Gastroesophageal sphincter (tissue), 3 donors: ENCODE measurements around the gene ZBTB21.

Experiments
- CTCF ChIP-seq, 4 experiments: fragments of 200-600 bp in 2 of 4; fragments of 450-650 bp in 2 of 4; sonication (generic) in 1 of 4; IDR thresholded peaks; one replicate each; pipeline ENCODE4 v1.5.1; 2017 to 2019; ENCODE audit warnings: antibody characterized with exemption in 4 of 4, mild to moderate bottlenecking in 2 of 4, moderate library complexity in 2 of 4
- EP300 ChIP-seq: sonication (generic); formaldehyde crosslinking; IDR thresholded peaks from one replicate; pipeline ENCODE4 v1.6.1; 2017; ENCODE audit warnings: antibody characterized with exemption, mild to moderate bottlenecking
- POLR2A ChIP-seq, 2 donors: fragments of 450-650 bp; IDR thresholded peaks; one replicate each; pipeline ENCODE4 v1.6.1; 2017; ENCODE audit warnings: antibody characterized with exemption in 2 of 2, mild to moderate bottlenecking in 2 of 2, moderate library complexity in 1 of 2
- POLR2AphosphoS5 ChIP-seq: sonication (generic); formaldehyde crosslinking; IDR thresholded peaks from one replicate; pipeline ENCODE4 v1.6.1; 2017; ENCODE audit warnings: antibody characterized with exemption

- TF ChIP-seq CTCF (IDR thresholded peaks at IDR 0.05) (no peak), POLR2AphosphoS5 (no peak), POLR2A (IDR thresholded peaks at IDR 0.05) (no peak), EP300 (no peak)
Observed at GRCh38 chr21:42027085-42027821, 17.1 kb upstream of the ZBTB21 start.
